ENCODE results near the gene SNX32.

SNX32 gene

DNA sequence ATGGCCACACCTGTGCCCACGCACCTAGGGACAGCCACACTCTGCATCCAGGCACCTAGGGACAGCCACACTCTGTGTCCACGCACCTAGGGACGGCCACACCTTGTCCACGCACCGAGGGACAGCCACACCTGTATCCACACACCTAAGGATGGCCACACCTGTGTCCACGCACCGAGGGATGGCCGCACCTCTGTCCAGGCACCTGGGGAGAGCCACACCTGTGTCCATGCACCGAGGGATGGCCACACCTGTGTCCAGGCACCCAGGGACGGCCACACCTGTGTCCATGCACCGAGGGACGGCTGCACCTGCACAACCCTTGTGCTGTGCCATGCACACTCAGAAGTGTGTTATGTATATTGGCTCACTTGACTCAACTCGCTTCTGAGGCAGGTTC is 36.1 kb upstream of the SNX32 start:
- no peak for DNase-seq

DNA sequence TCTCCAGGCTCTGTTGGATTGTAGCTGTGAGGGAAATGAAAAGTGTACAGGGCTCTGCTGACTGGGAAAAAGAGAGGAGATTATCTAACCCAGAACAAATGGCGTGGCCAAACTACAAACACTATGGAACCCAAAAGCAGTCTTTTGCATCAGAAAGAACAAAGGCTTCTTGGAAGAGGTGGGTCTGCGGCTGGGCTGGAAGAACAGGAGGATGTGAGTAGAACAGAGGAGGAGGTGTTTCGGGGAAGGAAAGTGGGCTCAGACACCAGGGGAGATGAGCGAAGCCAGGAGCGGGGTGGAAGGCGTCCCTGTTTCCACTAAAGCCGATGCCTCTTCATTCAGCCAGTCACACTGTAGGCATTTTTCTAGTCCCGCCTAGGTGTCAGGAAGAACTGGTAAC is 34.9 kb upstream of the SNX32 start:
- DNase-seq: no peak

- no peak for DNase-seq
These were observed 32.4 kb upstream of the SNX32 start for GRCh38 chr11:65801153-65801987.

- no peak for DNase-seq
These were observed 30.9 kb upstream of the SNX32 start for GRCh38 chr11:65802841-65803240.

- DNase-seq: no peak
These were observed 29.8 kb upstream of the SNX32 start for GRCh38 chr11:65803797-65804492.

GRCh38 chr11:65806979-65807378 is 26.8 kb upstream of the SNX32 start:
- DNase-seq: no peak

DNA sequence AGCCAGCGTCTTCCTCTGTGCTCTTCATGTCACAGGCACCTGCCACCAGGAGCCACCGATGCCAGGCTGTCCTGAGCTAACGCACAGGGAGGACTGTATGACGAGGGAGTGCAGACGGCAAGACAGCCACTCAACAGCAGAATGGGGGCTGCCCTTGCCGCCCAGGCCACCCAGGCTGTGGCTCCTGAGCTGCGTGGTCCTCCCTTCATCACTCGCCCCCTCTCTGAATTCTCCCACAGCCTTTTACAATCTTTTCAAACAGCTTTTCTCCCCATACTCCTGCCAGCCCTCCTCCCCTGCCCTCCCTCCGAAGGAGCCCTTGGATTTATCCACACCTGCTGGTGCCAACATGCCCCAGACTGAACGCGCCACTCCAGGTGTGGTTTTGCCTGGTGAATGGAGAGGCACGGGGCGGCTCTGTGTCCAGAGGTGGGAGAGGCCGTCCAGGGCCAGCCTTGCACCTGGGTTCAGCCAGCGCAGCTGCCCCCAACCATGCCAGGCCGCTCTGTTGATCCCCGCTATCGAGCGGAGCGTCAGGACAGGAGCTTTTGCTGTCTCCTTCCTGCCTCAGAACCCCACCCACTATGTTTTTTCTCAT is 24.9 kb upstream of the SNX32 start:
- DNase-seq: no peak

- DNase-seq: no peak
These were observed 24.3 kb upstream of the SNX32 start for GRCh38 chr11:65809496-65809895.

- no peak for DNase-seq
These were observed 23.5 kb upstream of the SNX32 start for GRCh38 chr11:65810046-65810868.

DNA sequence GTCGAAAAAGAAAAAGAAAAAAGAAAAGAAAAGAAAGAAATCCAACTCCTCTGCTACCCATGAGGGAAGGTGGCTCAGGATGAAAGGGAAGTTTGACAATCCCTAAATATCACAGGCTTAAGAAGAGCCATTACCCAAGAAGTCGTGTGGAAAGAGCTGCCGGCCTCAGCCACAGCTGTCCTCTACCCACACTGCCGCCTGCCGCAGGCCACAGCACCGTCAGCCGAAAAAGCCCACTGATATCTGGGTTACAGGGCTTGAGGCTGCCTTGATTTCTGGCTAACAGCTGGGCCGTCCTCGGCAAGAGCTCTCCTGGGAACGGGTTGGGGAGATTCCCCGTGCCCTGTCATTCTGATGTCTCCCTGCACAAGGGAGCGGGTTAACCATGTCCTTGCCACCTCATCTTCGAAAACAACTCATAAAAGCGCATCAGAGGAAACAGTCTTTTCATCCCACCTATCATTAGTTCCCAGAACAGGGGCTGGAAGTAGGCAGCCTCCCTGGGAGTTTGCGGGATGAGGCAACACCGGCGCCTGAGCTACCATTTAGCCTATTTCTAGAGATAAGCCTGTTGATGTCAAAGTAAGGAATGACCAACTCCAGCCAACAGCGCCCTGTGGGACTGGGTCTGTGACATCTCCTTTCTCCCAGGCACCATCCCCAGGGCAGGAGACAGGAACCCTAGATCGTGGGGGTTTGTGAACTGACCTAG is 21.8 kb upstream of the SNX32 start:
- DNase-seq: no peak

DNA sequence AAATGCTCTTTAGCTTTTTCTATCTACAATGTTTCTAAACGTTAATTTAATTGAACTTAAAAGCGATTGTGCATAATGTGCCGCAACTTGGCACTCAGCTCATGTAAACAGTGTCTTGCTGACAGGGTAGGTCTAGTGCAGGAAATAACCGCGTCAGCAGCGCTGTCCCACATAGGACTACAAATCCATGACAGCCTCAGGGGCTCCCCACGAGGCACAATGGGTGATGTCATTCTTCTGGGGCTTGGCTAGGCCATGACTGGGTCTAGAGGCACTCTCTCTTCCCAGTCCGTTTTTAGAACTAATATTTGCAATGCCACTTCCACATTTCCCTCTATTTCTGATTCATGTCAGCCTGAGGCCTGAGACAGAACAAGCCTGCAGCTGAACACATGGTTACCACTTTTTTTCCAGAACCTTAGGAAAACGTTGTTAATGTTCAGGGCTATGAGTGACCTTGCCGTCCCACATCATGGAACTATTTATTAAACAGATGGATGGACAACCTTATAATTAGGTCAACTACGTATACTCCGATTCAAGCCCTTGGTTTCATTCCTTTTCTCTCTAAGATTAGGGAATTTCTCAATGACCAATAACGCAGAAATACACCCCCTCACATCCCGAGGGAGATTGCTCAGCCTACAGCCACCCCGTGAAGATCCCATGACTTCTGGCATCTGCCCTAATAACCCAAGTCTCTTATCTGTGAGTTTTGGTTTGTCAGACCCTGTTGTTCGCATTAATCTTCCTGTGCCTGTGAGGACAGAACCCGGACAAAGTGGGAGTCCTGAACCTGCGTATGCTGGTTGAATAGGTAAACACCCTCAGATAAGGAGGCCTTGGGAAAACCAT is 19.4 kb upstream of the SNX32 start:
- no peak for DNase-seq

- DNase-seq: no peak
These were observed 18.7 kb upstream of the SNX32 start for GRCh38 chr11:65814986-65815565.

GRCh38 chr11:65816696-65817095 is 17.1 kb upstream of the SNX32 start:
- no peak for DNase-seq

- DNase-seq: no peak
These were observed 16.4 kb upstream of the SNX32 start for GRCh38 chr11:65817312-65817834.

- DNase-seq: peak; percentile 81
These were observed 15.7 kb upstream of the SNX32 start for GRCh38 chr11:65817835-65818680.

- DNase-seq: no peak
These were observed 12.7 kb upstream of the SNX32 start for GRCh38 chr11:65821107-65821506.

- no peak for DNase-seq
These were observed 10.8 kb upstream of the SNX32 start for GRCh38 chr11:65822776-65823528.

- no peak for DNase-seq
These were observed 6.6 kb upstream of the SNX32 start for GRCh38 chr11:65826984-65827735.

Measured in fibroblast of skin of right biceps (primary cell).